GM12878 (cell line): ENCODE data around the gene ANO6.

ENCODE experiments used
- EGR1 ChIP-seq, 2 experiments: IDR thresholded peaks; 1 replicate in 1 of 2; 2 replicates in 1 of 2; pipeline ENCODE4 v1.6.1; 2011 to 2012; ENCODE audit warnings: low read depth in 2 of 2, low read length in 2 of 2, borderline replicate concordance in 1 of 2, mild to moderate bottlenecking in 1 of 2, moderate library complexity in 1 of 2
- EZH2 ChIP-seq: IDR thresholded peaks from 2 replicates; pipeline ENCODE4 v1.6.1; 2012; ENCODE audit warnings: low read depth, mild to moderate bottlenecking, control low read depth, inconsistent platforms, low read length, borderline replicate concordance; ENCODE audit not compliant: control insufficient read depth
- HDAC2 ChIP-seq: fragments of 200-600 bp; sonication (generic); IDR thresholded peaks from 2 replicates; pipeline ENCODE4 v1.6.1; 2017
- POLR2A ChIP-seq: IDR thresholded peaks from 2 replicates; pipeline ENCODE4 v1.6.1; 2011; ENCODE audit warnings: low read depth, mild to moderate bottlenecking, low read length
- TBL1XR1 ChIP-seq: IDR thresholded peaks from 2 replicates; pipeline ENCODE4 v1.6.1; 2012; ENCODE audit warnings: low read depth, low read length, improper control_type of control experiment

- TF ChIP-seq EGR1 (IDR thresholded peaks at IDR 0.05; ENCODE audit: borderline replicate concordance in 1 of 2, low read depth in 2 of 2, low read length in 2 of 2): no peak
- TF ChIP-seq POLR2A: no peak
- TF ChIP-seq EZH2: no peak
- no peak for TF ChIP-seq TBL1XR1
- no peak for TF ChIP-seq HDAC2
Observed at GRCh38 chr12:45226021-45226420, 10.1 kb downstream of the ANO6 start.
